ENCODE data around the gene OR1E2.
"Not testable (repeated sequence)": the region's sequence is repeated elsewhere in the genome, so short reads cannot be mapped to it uniquely, and the experiment has no call there.

The OR1E2 gene

GRCh38 chr17:3433741-3434140 is at the start of gene OR1E2:
Gene OR1E2, minus strand, starts transcription at chr17:3433841. Its CDS starts 0 bp downstream, at chr17:3433841.
- no peak for DNase-seq (ENCODE audit: low spot score)

DNA sequence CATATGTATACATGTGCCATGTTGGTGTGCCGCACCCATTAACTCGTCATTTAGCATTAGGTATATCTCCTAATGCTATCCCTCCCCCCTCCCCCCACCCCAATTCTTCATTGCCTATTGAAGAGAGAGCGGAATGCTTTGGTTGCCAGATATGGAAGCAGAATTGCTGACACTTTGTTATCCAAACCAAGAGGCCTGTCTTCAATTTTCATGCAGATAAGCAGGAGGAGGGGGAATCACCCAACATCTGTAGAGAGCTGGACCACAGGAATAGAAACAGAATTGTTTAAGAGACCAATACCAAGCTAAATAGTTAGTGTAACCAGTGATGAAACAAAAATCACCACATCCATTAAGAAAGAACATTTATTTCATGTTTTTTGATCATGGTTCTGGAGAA is 49.2 kb upstream of the OR1E2 start:
- no peak for DNase-seq (ENCODE audit: low spot score)

DNA sequence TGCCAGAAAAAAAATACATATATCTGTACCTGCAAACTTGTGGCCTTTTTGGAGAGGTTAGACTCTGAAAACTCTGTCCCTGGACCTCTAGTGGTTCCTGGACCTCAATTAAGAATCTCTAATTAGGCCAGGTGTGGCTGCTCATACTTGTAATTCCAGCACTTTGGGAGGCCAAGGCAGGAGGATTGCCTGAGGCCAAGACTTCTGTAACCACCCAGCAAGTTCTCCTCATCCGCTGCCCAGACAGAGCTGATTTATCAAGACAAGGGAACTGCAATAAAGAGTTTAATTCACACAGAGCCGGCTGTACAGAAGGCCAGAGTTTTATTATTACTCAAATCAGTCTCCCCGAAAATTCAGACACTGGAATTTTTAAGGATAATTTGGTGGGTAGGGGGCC is 46.3 kb upstream of the OR1E2 start:
- DNase-seq (ENCODE audit: low spot score), result no peak

DNA sequence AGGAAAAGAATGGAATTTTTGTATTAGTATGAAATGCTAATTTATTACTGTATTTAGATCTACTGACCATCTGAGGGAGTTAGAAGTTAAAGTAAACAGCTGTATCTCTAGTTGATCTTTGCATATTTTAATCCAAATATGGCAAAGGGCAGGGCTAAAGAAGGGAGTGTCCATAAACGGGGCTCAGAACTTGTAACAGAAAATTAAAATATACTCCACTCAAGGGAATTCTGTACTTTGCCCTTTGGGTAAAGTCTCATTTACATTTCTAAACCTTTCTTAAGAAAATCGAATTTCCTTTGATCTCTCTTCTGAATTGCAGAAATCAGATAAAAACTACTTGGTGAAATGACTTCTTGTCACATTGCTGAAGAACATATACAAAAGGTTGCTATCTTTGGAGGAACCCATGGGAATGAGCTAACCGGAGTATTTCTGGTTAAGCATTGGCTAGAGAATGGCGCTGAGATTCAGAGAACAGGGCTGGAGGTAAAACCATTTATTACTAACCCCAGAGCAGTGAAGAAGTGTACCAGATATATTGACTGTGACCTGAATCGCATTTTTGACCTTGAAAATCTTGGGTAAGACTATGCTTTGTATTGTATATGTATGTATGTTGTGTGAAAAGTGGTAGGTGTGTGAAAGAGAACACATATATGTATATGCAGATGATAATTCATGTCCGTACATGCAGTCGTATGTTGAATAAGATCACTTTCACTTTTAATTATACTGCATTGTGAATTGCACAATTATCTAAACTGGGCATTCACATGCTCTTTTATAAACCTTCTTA is 42.4 kb upstream of the OR1E2 start, which contains the start of gene ASPA:
ASPA (plus strand) TSS at position 186 of the 799 bp plus-strand sequence; CDS start at position 349, 163 bp downstream.
- no peak for DNase-seq (ENCODE audit: low spot score)

- DNase-seq (ENCODE audit: low spot score), result no peak
Measured at GRCh38 chr17:3475251-3475685, 41.6 kb upstream of the OR1E2 start.

GRCh38 chr17:3474212-3474611 is 40.6 kb upstream of the OR1E2 start:
- DNase-seq (ENCODE audit: low spot score), result no peak

- no peak for DNase-seq (ENCODE audit: low spot score)
Measured at GRCh38 chr17:3472137-3472536, 38.5 kb upstream of the OR1E2 start.

GRCh38 chr17:3471599-3471998 is 38.0 kb upstream of the OR1E2 start, which contains the start of gene SPATA22:
Gene SPATA22, minus strand, starts transcription at chr17:3471819. Its CDS starts 2,494 bp downstream, at chr17:3469325.
- no peak for DNase-seq (ENCODE audit: low spot score)

DNA sequence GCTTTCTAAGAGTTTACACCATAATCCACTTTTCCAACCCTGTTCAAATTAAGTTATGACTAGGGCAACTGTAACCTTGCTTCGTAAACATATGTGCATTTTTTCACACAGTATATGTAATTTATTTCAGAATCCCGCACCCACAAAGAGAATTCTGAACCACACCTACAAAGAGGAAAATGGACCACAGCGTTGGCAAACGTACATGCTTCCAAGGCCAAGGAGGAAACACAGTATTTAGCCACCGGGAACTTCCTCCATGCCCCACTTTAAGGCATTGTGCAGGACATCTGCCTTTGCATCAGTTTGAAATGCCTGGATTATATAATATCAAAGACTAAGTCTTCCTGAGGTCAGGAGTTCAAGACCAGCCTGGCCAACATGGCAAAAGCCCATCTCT is 35.9 kb upstream of the OR1E2 start:
- no peak for DNase-seq (ENCODE audit: low spot score)

- DNase-seq (ENCODE audit: low spot score), result not testable (repeated sequence)
Measured at GRCh38 chr17:3466355-3466754, 32.7 kb upstream of the OR1E2 start.

DNA sequence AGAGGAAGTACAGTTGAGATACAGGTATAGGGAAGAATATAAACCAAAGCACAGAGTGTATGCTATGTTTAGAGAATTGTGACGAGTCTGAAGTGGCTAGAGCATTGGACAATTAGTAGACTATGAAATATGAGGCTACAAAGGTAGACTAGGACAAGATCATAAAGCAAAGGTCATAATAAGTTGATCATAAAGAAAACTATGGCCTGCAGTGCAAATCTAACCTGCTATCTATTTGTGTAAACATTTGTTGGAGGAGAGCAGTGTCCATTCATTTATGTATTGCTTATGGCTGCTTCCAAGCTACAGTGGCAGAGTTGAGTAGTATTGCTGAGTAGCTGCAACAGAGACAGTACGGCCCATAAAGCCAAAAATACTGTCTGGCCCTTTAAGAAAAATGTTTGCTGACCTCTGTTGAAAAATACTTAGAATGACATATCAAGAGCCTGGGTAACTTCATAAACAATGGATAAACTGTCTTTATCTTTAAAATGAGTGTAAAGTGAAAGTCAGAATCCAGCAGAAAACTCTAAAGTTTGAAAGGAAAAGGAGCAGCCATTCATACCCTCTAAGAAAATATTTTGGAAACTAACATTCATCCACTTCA is 14.5 kb upstream of the OR1E2 start:
- DNase-seq (ENCODE audit: low spot score), result no peak

- DNase-seq (ENCODE audit: low spot score), result no peak
Measured at GRCh38 chr17:3447625-3448024, 14.0 kb upstream of the OR1E2 start.

DNA sequence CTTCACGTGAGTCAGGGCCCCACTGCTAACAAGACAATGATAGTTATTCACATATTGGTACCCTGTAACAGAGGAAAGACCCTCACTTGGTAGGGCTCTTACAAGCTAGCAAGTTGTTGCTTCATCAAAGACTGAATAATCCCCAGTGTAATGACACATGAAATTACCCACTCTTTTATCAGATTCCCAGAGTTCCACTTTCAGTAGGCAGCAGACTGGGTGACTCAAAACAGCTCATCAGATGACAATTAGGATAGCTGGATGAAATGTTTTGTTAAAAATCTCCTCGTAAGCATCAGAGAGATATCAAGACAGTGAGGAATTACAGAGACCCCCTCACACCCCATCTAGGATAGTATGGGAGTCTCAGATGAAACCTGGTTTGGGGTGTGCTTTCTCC is 6.8 kb upstream of the OR1E2 start:
- no peak for DNase-seq (ENCODE audit: low spot score)

DNA sequence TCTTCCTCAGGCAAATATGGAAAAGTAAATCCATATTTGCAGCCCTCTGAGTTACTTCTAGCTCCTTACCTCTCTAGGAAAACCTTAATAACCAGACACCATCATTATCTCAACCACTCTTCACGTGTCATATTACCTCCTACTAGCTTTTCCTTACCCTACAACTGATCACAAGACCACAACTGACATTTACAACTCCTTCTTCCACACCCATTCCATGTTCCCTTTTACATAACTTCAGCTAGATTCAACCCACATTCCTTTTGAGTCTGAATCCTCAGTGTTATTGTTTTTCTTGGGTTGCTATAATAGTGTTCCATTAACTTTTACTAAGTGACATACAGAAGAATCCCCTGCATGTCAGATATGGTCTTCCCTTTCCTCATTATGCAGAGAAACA is 4.7 kb upstream of the OR1E2 start:
- no peak for DNase-seq (ENCODE audit: low spot score)

- DNase-seq (ENCODE audit: low spot score), result not testable (repeated sequence)
Measured at GRCh38 chr17:3433215-3433614, 426 bp downstream of the OR1E2 start.

GRCh38 chr17:3418222-3418621 is 15.4 kb downstream of the OR1E2 start:
- no peak for DNase-seq (ENCODE audit: low spot score)

DNA sequence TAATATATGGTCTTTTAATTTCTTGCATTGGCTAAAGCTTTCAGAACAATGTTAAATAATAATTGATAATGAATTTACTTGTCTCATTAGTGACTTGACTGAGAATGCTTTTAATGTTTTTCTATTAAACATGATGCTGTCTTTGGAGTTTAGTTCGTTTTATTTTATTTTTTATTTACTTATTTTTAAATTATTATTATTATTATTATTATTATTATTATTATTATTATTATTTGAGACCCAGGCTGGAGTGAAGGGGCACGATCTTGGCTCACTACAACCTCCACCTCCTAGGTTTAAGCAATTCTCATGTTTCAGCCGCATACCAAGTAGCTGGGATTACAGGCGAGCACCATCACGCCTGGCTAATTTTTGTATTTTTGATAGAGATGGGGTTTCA is 18.0 kb downstream of the OR1E2 start:
- no peak for DNase-seq (ENCODE audit: low spot score)

GRCh38 chr17:3412216-3412615 is 21.4 kb downstream of the OR1E2 start:
- not testable (repeated sequence) for DNase-seq (ENCODE audit: low spot score)

DNA sequence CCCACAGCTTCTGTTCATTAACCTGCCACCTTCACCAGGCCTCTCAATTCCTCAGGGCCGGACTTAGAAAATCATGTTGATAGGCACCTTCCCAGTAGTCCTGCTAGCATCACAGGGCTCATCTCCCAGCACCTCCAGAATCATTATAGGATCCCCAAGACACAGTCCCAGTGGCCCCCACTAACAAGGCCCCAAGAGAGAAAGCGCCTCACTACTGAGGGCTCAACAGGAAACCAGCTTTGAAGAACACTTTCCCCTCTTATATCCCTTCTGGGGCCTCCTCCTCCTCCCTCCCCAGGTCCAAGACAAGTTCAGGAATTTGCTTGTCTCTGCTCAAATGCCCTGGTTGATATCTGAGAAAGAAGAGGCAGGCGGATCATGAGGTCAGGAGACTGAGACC is 22.6 kb downstream of the OR1E2 start, which contains the start of gene OR3A3:
OR3A3 (plus strand) TSS at position 301 of the 400 bp plus-strand sequence.
- no peak for DNase-seq (ENCODE audit: low spot score)

- not testable (repeated sequence) for DNase-seq (ENCODE audit: low spot score)
Measured at GRCh38 chr17:3403856-3404255, 29.8 kb downstream of the OR1E2 start.

DNA sequence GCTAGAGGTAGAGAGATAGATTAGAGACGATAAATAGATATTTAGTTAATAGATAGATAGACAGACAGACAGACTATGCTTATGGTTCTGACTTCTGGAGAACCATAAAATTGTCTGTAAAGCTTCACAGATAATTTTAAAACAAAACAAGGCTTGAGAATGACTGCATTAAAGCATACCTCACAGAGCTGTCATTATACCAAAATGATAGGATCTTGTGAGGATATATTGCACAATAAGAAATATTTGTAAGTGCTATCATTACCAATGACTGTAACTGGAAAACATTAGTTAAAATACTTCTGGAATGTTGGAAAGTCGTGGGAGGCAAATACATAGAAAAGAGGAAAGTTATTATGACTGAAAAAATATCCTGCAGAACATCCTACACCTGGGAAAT is 31.9 kb downstream of the OR1E2 start:
- DNase-seq (ENCODE audit: low spot score), result no peak

GRCh38 chr17:3400055-3400454 is 33.6 kb downstream of the OR1E2 start:
- DNase-seq (ENCODE audit: low spot score), result no peak

- DNase-seq (ENCODE audit: low spot score), result no peak
Measured at GRCh38 chr17:3398310-3398709, 35.3 kb downstream of the OR1E2 start, which contains the start of gene OR1E1. Gene OR1E1, minus strand, starts transcription at chr17:3398410. Its CDS starts 0 bp downstream, at chr17:3398410.
